Neural cell (in vitro differentiated cells): ENCODE results near the gene ACTN2.

Experiments
- CTCF ChIP-seq: fragments of 450-650 bp; IDR thresholded peaks from 2 replicates; pipeline ENCODE4 v1.5.1; 2014; ENCODE audit warnings: antibody characterized with exemption, mild to moderate bottlenecking, moderate library complexity; ENCODE audit not compliant: poor library complexity, severe bottlenecking
- POLR2AphosphoS5 ChIP-seq: IDR thresholded peaks from 2 replicates; pipeline ENCODE4 v1.6.1; 2012

DNA sequence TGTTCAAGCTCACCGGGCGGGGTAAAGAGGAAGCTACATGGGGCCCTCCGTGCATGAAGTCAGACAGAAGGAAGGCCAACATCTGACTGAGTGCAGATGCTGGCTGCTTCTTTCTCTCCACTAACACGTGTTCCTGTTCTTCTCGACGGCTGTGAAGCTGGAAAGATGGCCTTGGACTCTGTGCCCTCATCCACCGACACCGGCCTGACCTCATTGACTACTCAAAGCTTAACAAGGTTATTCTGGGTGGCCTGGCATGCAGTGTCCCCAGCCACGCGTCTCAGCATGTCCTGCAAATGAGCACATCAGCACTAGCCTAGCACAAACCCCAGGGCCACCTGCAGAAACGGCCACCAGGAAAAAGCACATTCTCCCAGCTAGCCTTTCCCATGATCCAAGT lies 41.2 kb downstream of the ACTN2 start:
- TF ChIP-seq POLR2AphosphoS5 (no peak), CTCF (no peak)
